GM19324 (cell line): ENCODE results near the gene CROCC2.
"Not testable (repeated sequence)": the region's sequence is repeated elsewhere in the genome, so short reads cannot be mapped to it uniquely, and the experiment has no call there.

Experiments used
- ATAC-seq: cut with Tn5 transposase; IDR thresholded peaks from one replicate; pipeline ENCODE4 v1.9.1; 2021; ENCODE audit warnings: mild to moderate bottlenecking, moderate library complexity; ENCODE audit not compliant: unreplicated experiment, low FRiP score

CROCC2 gene

DNA sequence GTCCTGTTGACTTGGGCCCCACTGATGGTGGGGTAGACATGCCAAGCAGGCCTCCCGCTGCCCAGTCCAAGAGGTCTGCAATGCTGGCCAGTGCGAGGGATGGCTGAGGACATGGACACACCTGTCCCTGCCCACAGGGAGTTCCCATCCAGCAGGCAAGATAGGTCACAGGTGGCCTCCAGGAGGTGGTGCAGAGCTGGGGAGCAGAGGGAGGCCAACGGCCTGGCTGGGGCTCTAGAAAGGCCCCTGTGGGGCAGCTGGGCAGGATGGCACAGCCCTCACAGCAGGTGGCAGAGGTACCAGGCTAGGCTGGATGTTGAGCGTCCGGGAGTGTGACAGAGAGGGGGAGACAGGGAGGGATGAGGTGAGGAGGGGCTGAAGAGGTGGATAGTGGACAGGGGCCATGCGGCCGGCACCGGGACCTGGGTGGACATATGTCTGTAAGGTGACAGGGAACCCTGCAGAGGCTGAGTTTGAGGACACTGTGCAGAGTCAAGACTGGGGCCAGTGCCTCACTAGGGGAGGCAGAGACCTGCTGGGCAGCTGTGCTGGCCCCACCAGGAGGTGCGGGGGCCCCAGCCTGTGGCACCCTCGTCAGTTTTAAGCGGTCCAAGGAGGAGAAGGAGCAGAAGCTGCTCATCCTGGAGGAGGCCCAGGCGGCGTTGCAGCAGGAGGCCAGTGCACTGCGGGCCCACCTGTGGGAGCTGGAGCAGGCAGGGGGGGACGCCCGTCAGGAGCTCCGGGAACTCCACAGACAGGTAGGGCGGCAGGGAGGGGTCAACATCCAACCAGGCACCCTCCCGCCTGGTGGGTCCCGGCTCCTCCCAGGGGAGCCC lies 58.0 kb downstream of the CROCC2 start:
- ATAC-seq, result no peak

DNA sequence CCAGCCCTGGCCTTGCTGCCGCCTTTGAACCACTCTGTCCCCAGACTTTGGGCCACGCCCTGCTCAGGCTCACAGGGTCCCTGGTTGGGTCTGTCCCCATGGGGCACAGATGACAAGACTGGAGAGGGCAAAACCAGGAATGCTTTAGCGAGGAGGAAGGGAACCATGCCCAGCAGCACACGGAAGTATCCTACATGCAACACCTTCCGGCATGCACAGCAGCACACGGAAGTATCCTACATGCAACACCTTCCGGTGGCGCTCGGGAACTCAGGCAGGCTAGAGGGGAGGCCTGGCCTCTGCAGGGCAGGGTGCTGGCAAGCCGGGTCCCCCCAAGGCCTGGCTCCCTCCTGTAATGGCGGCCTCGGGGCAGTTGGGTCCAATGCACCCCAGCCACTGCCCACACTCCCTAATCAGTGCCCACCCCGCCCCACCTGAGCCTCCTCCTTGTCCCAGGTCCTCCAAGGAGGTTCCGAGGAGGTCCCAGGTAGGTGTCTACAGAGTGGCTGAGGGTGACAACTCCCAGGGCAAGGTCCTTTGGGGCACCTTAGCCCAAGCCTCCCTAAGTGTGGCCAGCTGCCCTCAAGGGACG lies 58.7 kb downstream of the CROCC2 start:
- no peak for ATAC-seq

DNA sequence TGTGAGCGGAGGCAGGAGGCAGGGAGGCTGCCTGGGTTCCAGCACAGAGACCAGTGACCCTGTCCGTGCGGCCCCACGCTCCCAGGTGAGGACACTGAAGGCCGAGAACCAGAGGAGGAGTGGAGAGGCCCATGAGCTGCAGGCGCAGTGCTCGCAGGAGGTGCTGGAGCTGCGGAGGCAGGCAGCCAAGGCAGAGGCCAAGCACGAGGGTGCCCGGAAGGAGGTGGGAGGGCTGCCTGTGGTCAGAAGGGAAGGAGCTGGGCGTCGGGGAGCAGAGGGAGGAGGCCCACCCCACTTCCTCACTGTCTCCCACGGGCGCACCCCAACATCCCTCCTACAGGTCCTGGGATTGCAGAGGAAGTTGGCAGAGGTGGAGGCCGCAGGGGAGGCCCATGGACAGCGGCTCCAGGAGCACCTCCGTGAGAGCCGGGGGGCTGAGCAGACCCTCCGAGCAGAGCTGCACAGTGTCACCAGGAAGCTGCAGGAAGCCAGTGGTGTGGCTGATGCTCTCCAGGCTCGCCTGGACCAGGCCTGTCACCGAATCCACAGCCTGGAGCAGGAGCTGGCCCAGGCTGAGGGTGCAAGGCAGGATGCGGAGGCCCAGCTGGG lies 59.3 kb downstream of the CROCC2 start:
- no peak for ATAC-seq

DNA sequence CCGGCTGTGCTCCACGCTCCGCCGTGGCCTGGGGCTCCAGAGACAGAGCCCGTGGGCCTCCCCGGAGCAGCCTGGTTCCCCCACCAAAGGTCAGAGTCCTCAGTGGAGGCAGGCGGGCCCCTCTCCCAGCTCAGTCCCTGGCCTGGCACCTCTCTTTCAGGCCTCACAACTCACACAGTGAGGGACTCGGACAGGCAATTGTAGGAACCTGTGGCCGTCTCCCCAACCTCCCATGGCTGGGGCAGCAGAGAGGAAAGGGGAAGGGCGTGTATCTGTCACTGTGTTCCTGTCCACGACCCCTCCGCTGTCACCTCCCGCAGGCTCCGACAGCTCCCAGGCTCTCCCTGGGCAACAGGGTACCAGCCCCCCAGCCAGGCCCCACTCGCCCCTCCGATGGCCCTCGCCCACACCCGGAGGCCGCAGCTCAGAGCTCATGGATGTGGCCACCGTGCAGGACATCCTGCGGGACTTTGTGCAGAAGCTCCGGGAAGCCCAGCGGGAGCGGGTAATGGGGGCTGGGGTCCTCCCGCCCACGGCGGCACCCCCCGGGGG lies 59.8 kb downstream of the CROCC2 start:
- no peak for ATAC-seq

DNA sequence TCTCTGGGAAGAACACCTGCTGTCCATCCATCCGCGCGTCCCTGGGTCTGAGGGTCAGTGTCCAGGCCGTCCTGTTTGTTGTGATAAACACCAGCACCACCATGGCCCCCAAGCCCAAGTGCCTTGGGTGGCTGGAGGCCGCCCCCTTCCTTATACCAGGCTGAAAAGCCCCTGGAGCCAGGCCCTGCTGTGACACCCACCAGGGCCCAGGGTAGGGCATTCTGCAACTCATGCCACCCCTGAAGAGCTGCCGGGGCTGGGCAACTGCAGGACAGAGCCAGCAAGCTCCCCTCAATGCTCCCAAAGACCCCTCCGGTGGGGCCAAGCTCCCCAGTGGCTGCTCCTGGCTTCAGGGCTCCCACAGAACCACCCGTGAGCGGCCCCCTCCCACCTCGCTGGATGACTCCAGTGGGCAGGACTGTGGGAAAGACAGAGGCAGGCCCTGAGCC lies 60.3 kb downstream of the CROCC2 start:
- ATAC-seq, result no peak

DNA sequence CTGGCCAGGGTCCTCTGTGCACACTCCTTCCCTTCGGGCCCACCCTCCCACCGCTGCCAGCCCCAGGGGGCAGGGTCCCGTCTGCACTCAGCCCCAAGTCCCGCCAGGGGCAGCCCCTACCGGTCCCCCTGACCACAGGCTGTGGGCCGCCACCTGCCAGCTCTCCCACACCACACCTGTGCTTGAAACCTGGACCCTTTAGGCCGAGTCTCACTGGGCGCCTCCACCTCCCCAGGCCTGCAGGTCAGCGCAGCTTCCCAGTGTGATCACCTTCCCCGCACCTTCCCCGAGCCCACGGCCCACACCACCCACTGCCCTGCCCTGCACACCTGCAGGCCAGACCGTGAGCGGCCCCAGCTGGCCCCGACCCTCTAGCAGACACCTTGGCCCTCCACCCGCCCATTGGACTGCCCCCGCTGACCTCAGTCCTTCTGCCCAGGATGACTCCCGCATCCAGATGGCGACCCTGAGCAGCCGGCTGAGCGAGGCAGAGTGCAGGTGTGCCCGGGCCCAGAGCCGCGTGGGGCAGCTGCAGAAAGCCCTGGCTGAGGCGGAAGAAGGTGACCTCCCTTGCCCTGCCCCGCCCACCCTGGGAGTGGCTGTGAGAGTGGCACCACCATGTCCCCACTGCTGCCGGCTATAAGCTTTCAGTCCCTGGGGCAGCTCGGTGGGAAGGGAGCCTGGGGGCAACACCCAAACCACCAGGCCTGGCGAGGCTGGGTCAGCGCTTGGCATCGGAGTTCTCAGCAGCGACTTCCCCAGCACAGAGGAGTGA lies 61.0 kb downstream of the CROCC2 start:
- no peak for ATAC-seq

DNA sequence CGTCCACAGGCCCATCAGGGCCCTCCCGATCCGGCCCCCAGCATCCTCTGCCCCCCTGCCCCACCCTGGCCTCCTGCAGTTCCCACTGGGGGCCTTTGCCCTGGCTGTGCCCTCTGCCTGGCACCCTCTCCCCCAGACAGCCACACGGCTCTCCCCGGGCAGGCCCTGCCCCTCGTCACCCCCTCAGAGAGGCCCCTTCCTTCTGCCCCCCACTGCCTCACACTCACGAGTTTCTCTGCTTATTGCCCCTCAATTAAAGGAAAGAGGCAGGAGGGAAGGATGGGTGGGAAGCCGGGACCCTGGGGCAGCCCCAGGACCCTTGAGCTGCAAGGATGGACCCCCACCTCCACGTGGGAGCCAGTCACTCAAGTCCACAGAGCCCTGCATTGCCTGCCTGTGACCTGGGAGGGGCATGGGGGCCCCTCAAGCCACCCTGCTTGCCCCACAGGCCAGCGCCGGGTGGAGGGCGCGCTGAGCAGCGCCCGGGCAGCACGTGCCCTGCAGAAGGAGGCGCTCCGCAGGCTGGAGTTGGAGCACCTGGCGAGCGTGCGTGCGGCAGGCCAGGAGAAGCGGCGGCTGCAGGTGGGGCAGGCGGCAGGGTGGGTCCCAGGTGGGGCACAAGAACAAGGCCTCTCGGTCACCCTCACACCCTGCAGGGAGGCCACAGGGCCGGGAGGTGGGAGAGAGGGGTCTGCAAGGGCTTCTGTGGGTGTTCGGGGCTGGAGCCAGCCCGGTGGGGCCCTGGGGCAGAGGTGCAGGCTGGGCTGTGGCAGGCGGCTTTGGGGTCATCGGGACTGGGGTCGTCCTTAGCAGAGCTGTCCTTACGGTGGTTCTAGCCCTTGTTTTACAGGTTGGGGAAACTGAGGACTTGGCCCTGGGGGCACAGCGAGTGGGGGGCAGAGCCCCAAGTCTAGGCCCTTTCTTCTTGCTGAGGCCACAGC lies 61.8 kb downstream of the CROCC2 start:
- no peak for ATAC-seq

DNA sequence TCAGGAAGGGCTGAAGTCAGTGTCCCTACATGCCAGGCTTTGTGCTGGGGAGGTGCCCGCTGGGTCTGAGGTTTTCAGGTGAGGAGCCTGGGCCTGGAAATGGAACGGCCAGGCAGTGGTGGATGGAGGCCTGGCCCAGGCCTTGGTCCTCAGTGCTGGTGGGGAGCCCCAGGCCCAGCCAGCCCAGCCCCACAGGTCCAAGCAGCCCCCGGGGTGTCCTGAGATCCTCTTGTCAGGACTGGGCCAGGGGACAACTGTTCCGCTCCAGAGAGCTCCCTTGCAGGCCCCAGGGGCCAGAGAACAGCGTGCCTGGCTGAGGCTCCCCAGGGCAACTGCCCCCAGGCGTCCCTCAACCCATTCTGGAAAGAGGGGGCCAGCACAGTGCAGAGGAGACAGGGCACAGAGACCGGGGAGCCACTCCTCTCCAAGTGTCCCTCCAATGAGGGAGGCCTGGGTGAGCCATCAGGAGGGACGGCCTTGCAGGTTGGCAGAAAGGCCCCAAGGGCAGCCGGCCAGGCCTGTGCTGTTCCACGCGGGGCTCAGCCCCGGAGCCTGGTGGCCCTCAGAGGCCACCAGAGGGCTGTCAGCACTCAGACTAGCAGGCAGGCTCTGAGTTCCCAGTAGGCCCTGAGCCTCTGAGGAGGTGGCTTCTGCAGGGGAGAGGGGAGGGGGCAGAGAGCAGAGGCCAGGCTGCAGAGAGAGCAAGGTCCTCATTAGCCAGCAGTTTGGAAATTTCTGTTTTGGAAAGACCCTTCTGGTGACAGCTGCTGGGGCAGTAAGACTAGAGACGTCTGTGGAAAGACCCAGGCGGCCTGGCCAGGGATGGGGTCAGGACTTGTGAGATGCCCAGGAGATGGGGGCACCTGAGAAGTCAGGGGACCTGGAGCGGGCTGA lies 62.8 kb downstream of the CROCC2 start:
- ATAC-seq, result no peak

DNA sequence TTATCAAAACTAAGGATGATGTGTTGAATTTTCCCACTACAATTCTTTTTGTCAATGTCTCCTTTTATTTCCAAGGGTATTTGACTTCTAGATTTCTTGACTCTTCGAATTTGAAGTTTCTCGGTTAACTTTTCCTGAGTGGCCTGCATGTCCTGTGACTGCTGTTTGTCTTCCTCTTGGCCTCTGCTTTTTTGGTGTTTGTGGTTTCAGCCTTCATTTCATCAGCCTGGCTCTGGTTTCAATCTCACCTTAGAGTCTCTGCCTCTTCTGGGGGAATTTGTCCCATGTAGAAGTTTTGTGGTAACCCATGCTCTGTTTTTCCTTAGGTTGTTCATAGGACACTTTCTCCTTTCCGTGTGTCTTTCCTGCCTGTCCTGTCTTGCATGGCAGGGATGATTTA lies 64.0 kb downstream of the CROCC2 start:
- no peak for ATAC-seq

DNA sequence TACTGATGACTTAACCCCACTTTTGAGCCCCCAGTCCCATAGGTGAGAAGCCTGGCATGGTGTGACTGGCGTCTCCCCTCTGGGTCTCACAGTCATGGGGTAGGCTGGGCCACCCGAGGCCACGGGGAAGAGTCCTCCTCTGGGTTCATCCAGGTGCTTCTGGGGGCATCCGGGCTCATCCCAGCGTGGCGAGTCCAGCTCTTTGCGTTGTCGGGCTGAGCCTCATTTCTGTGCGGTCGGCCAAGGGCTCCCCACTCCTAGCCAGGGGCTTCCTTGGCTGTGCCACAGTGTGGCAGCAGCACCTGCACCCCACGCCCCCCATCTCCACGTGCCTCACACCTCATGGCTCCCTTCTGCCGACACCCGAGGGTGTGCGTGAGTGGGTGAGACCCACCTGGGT lies 64.7 kb downstream of the CROCC2 start:
- ATAC-seq, result no peak

DNA sequence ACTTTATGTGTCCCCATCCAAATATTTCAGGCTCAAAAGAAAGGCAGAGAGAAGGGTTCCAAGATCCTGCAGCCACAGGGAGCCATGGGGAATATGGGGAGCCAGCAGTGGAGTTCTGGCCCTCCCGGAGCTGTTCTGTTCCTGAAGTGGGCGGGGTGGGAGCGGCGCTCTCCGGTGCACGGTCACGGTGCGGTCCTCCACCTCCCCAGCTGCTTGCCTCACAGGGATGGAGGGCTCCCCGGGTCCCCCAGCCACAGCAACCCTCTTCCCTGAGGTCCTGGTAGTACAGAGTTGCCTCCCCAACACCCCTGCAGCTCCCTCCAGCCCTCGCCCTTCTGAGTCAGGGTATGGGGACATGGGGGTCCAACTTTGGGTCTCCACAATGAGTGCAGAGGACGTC lies 66.1 kb downstream of the CROCC2 start:
- no peak for ATAC-seq

DNA sequence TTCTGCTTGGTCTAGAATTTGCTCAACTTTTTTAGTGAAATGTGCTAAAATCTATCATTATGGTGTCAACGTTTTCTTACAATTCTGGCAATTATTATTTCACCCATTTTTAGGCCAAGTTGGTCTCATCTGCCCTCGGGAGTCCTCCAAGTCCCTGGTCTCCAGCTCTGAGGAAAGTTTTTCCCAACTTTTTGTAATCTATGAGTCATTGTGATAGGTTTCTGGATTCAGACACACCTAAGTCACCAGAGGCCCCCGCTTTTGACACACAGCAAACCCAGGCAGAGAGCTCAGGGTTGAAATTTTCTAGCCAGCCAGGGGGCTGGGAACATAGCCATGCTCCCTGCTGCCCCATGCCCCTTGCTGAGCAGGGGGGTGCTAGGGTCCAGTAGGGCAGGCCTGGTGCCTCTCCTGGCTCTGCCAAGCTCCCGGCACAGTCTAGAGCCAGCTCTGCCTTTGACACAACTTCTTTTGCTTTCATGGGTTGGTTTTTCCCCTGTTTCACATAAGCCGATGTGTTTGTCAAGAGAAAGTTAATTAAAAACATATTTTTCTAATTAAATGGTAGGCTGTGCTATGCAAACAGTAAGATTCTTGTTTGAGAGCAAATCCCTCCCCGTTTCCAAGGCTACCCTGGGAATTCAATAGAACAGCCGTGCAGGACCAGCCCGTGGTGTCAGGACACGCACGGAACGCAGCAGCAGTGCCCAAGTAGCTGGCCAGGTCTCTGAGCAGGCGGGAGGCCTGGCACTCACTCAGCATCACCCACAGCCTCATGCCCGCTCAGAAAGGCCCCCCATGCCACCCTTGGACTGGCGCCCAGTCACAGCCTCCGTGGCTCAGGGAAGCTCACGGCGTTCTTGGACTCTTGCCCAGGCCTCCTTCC lies 66.7 kb downstream of the CROCC2 start:
- no peak for ATAC-seq

DNA sequence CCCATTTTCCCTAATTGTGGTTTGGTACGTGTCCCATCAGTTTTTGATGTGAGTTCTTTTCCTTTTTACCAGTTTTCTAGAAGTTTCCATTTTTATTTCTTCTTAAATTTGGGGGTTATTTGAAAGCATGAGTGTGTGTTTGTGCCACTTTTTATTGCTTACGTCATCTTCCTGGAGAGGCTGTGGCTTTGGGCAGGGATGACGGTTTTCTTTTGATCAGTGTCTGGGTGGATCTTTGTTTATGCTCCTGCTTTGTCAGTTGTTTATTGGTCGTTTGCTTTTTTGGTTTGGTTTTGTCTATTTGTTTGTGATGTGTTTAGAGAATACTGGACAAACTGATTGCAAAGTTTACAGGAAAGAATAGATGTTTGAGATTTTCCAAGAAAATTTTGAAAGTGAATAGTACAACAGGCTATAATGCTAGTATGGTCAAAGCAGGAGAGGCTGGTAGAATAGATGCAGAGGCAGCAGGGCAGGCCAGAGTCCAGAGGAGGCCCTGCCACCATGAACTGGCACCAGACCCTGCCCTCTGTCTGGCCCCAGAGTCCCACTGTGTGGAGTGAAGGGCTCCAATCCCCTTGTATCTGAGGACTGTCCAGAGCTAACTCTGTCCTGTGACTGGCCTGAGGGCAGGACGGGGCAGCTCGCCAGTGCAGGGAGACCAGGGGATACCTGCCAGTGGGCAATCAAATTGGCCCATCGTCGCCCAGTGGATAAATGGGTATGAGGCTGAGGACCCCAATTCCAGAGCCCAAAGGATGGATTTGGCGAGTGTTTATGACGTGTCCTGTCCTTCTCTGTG lies 68.8 kb downstream of the CROCC2 start:
- ATAC-seq, result no peak

DNA sequence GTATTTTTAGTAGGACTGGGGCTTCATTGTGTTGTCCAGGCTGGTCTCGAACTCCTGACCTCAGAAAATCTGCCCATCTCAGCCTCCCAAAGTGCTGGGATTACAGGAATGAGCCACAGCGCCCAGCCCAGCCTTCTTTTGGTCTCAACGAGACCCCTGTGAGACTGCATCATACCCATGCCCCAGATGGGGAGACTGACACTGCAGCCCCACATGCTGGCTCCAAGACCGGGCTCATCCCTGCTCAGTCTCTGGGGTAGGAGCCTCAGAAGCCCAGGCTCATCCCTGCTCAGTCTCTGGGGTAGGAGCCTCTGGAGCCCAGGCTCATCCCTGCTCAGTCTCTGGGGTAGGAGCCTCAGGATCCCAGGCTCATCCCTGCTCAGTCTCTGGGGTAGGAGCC lies 69.8 kb downstream of the CROCC2 start:
- ATAC-seq, result not testable (repeated sequence)

DNA sequence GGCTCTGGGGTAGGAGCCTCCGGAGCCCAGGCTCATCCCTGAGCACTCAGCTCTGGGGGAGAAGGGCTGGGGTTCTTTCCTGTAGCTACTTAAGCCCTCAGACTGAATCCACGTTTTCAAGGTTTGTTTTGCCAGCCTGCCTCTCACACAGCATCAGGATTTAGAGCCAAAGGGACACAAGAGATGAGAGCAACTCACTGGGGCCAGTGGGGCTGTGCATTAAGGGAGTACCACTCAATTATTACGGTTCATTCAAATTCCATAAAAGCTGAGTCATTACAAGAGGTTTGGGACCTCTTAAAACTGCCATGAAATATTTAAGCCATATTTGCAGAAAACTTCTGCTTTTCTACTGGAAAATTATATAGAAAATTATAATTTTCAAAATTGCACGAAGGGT lies 75.1 kb downstream of the CROCC2 start:
- no peak for ATAC-seq

DNA sequence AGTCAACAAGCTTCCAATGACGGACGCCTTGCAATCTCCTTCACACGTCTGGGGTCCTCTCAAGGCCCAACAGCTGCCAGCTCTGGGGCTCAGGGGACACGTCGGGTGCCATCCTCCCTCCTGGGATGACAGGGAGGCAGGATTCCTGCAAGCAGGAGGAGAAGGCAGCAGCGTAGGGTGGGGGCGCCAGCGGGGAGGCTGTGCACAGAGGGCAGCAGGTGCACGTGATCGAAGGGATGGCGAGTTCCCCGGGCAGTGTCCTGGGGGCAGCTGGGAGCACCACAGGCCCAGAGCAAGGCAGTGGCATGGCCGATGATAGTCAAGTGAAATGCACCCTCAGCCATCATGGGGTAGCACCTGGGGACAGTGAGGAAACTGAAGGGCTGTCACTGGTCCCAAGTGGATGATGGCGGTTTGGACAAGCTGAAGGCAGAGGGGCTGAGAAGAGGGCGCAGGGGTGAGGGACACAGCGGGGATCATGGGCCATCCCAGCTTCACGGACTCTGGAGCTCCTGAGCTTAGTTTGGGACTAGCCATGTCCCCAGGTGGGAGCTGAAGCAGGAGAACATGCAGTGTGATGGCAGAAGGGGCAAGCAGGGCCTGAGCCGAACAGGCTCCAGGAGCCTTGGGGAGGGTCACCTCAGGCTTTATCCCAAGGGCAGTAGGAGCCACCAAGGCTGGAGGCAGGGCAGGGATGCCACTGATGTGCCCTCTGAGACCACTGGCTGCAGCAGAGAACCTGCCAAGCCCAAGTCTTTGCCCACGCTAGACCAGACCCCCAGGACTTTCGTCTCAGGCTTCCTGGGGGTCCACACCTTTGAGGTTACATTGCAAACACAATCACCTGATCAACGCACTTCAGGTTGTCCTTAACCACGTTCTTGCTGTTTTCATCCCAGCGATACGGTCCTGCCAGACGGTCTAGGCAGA lies 76.0 kb downstream of the CROCC2 start:
- no peak for ATAC-seq
